Adrenal gland (tissue), 5 donors: ENCODE measurements around the gene CCDC51.

ENCODE experiments used
- POLR2A ChIP-seq, 2 donors: fragments of 450-650 bp; IDR thresholded peaks; one replicate each; pipeline ENCODE4 v1.6.1; 2017; ENCODE audit warnings: antibody characterized with exemption in 2 of 2, mild to moderate bottlenecking in 2 of 2, moderate library complexity in 1 of 2
- TF ChIP-seq, protein P1 (sequence below), 6 experiments: fragments of 450-650 bp in 4 of 6; fragments of 200-600 bp in 2 of 6; sonication (generic) in 1 of 6; IDR thresholded peaks; 1 replicate in 5 of 6; 2 replicates in 1 of 6; pipeline versions ENCODE4 v1.5.1 to v1.8.0; 2016 to 2021; ENCODE audit warnings: antibody characterized with exemption in 6 of 6, mild to moderate bottlenecking in 2 of 6, moderate library complexity in 1 of 6
- donor health status: DM: no; HTN: no; CAD: no.

DNA sequence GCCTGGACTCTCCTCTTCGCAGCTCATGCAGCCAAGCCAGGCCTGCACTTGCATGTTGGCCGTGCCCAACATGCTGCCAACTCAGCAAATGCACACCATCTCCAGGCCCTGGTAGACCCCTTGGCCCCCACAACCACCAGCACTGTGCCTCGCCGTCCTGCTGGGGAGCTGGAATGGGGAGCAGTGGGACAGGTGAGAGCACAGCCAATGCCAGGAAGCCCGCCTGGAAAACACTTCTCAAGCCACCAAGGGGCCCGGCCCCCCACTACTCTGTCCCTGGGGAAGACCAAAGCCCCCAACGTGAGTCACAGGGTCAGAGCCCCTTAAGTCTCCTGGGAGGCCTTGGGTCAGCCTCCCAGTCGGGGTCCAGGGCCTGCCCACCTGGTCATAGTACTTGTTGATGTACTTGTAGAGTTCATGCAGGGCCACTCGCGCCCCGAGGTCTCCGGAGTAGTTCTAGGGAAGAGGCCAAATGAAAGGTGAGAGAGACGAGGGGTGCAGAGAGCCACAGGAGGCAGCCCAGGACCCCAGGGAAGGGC, 34.5 kb downstream of the CCDC51 start:
- TF ChIP-seq, protein P1, sequence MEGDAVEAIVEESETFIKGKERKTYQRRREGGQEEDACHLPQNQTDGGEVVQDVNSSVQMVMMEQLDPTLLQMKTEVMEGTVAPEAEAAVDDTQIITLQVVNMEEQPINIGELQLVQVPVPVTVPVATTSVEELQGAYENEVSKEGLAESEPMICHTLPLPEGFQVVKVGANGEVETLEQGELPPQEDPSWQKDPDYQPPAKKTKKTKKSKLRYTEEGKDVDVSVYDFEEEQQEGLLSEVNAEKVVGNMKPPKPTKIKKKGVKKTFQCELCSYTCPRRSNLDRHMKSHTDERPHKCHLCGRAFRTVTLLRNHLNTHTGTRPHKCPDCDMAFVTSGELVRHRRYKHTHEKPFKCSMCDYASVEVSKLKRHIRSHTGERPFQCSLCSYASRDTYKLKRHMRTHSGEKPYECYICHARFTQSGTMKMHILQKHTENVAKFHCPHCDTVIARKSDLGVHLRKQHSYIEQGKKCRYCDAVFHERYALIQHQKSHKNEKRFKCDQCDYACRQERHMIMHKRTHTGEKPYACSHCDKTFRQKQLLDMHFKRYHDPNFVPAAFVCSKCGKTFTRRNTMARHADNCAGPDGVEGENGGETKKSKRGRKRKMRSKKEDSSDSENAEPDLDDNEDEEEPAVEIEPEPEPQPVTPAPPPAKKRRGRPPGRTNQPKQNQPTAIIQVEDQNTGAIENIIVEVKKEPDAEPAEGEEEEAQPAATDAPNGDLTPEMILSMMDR (IDR thresholded peaks at IDR 0.05): no peak
- no peak for TF ChIP-seq POLR2A (IDR thresholded peaks at IDR 0.05)
